Mesenchymal stem cell (in vitro differentiated cells and primary cell): ENCODE results near the gene RAP1GAP.
A peak's percentile ranks its signal among the peaks of the same experiment; 100 is the strongest.

Source experiments
- DNase-seq: peaks from one replicate; pipeline ENCODE4 v3.0.0-alpha.2; 2013
- H2AFZ ChIP-seq: one replicate; pipeline ENCODE4 v1.6.1; 2013; ENCODE audit warnings: low read depth, mild to moderate bottlenecking, control low read depth, inconsistent platforms, low read length, moderate library complexity
- H2AK5ac ChIP-seq: 2 replicates; pipeline ENCODE4 v1.6.1; 2013; ENCODE audit warnings: low read length, moderate library complexity, mild to moderate bottlenecking, inconsistent platforms; ENCODE audit not compliant: severe bottlenecking
- H2BK120ac ChIP-seq: one replicate; pipeline ENCODE4 v1.6.1; 2013; ENCODE audit warnings: low read depth, mild to moderate bottlenecking, inconsistent platforms, low read length, moderate library complexity
- H2BK12ac ChIP-seq, 2 experiments: one replicate each; pipeline ENCODE4 v1.6.1; 2013; ENCODE audit warnings: inconsistent platforms in 2 of 2, low read length in 2 of 2, mild to moderate bottlenecking in 2 of 2, moderate library complexity in 2 of 2, control low read depth in 1 of 2
- H2BK15ac ChIP-seq: one replicate; pipeline ENCODE4 v1.6.1; 2013; ENCODE audit warnings: mild to moderate bottlenecking, low read depth, inconsistent platforms; ENCODE audit not compliant: poor library complexity, severe bottlenecking
- H2BK5ac ChIP-seq: 2 replicates; pipeline ENCODE4 v1.6.1; 2013; ENCODE audit warnings: low read depth, mild to moderate bottlenecking, low read length, control low read depth, inconsistent platforms; ENCODE audit not compliant: poor library complexity, severe bottlenecking
- H3K14ac ChIP-seq, 2 experiments: one replicate each; pipeline ENCODE4 v1.6.1; 2013; ENCODE audit warnings: inconsistent platforms in 2 of 2, low read length in 2 of 2, control low read depth in 1 of 2, mild to moderate bottlenecking in 1 of 2, moderate library complexity in 1 of 2
- H3K18ac ChIP-seq, 2 experiments: one replicate each; pipeline ENCODE4 v1.6.1; 2013; ENCODE audit warnings: inconsistent platforms in 2 of 2, low read length in 2 of 2, control low read depth in 1 of 2, low read depth in 1 of 2, mild to moderate bottlenecking in 1 of 2
- H3K23ac ChIP-seq, 2 experiments: one replicate each; pipeline ENCODE4 v1.6.1; 2013; ENCODE audit warnings: inconsistent platforms in 2 of 2, low read length in 2 of 2, mild to moderate bottlenecking in 2 of 2, moderate library complexity in 2 of 2, control low read depth in 1 of 2
- H3K27ac ChIP-seq: 2 replicates; pipeline ENCODE4 v1.5.1; 2013; ENCODE audit warnings: mild to moderate bottlenecking, moderate library complexity, low read length, control low read depth, inconsistent platforms; ENCODE audit not compliant: poor library complexity, severe bottlenecking
- H3K27me3 ChIP-seq, 2 experiments: 2 replicates each; pipeline versions ENCODE4 v1.6.1 to v1.7.0; 2013; ENCODE audit warnings: low read length in 2 of 2, mild to moderate bottlenecking in 2 of 2, moderate library complexity in 2 of 2, control low read depth in 1 of 2, inconsistent platforms in 1 of 2; ENCODE audit not compliant: control insufficient read depth in 1 of 2, insufficient read depth in 1 of 2
- H3K36me3 ChIP-seq, 2 experiments: 2 replicates each; pipeline versions ENCODE4 v1.6.1 to v1.7.0; 2013; ENCODE audit warnings: low read length in 2 of 2, control low read depth in 1 of 2, inconsistent platforms in 1 of 2, low read depth in 1 of 2, mild to moderate bottlenecking in 1 of 2; ENCODE audit not compliant: insufficient read depth in 2 of 2, control insufficient read depth in 1 of 2
- H3K4ac ChIP-seq, 2 experiments: one replicate each; pipeline ENCODE4 v1.6.1; 2013; ENCODE audit warnings: inconsistent platforms in 2 of 2, low read length in 2 of 2, mild to moderate bottlenecking in 2 of 2, moderate library complexity in 2 of 2, control low read depth in 1 of 2, low read depth in 1 of 2
- H3K4me1 ChIP-seq: 2 replicates; pipeline ENCODE4 v1.6.1; 2013; ENCODE audit warnings: low read depth, low read length, control low read depth; ENCODE audit not compliant: control insufficient read depth, insufficient read depth
- H3K4me2 ChIP-seq: 2 replicates; pipeline ENCODE4 v1.6.1; 2013; ENCODE audit warnings: low read length, mild to moderate bottlenecking, inconsistent platforms; ENCODE audit not compliant: poor library complexity, severe bottlenecking
- H3K4me3 ChIP-seq, 2 experiments: 2 replicates each; pipeline versions ENCODE4 v1.5.1 to v1.7.0; 2013; ENCODE audit warnings: low read length in 2 of 2, mild to moderate bottlenecking in 2 of 2, control low read depth in 1 of 2, low read depth in 1 of 2; ENCODE audit not compliant: insufficient read depth in 1 of 2
- H3K79me1 ChIP-seq: replicated peaks from 2 replicates; pipeline ENCODE4 v1.6.1; 2013; ENCODE audit warnings: mild to moderate bottlenecking, control low read depth, low read length, inconsistent platforms; ENCODE audit not compliant: poor library complexity, severe bottlenecking
- H3K9ac ChIP-seq: 2 replicates; pipeline ENCODE4 v1.7.0; 2013; ENCODE audit warnings: mild to moderate bottlenecking, low read length, moderate library complexity
- H3K9me3 ChIP-seq: 2 replicates; pipeline ENCODE4 v1.7.0; 2013; ENCODE audit warnings: mild to moderate bottlenecking, low read length; ENCODE audit not compliant: control insufficient read depth
- H4K8ac ChIP-seq: one replicate; pipeline ENCODE4 v1.6.1; 2013; ENCODE audit warnings: inconsistent platforms, mild to moderate bottlenecking, low read length, moderate library complexity
- H4K91ac ChIP-seq: one replicate; pipeline ENCODE4 v1.6.1; 2013; ENCODE audit warnings: mild to moderate bottlenecking, low read length, inconsistent platforms
- WGBS: methylation state at CpG from one replicate; pipeline ENCODE4 v1.1.7; 2013; ENCODE audit warnings: mixed read lengths; 5-methylcytosine and 5-hydroxymethylcytosine counted together

The RAP1GAP gene

GRCh38 chr1:21563971-21564370, 105.2 kb downstream of the RAP1GAP start:
- no peak overlapping the region for H2BK5ac ChIP-seq
- peaks cover 68% of the 10 kb centered on the region for H3K4me1 ChIP-seq
- no peak overlapping the region for H3K4me3 ChIP-seq
- no peaks in the 10 kb centered on the region for H3K9me3 ChIP-seq
- DNase-seq: no peak
- H3K27ac ChIP-seq: no peak overlapping the region
- no peaks in the 10 kb centered on the region for H3K79me1 ChIP-seq
- H2AFZ ChIP-seq: no peak overlapping the region
- no peak overlapping the region for H3K4ac ChIP-seq
- H3K4me2 ChIP-seq: no peak overlapping the region
- no peak overlapping the region for H3K18ac ChIP-seq
- no peak overlapping the region for H3K14ac ChIP-seq
- H3K9ac ChIP-seq: no peak overlapping the region
- WGBS: 94% methylated on average over 16 of the region's 17 CpGs
- peaks cover 0 to 10% of the 10 kb centered on the region in 2 experiments for H3K36me3 ChIP-seq
- H2AK5ac ChIP-seq: peak overlapping the region; percentile 47
- H3K27me3 ChIP-seq: peaks cover 0 to 18% of the 10 kb centered on the region in 2 experiments
- no peak overlapping the region for H2BK120ac ChIP-seq
- no peak overlapping the region for H2BK15ac ChIP-seq
- peak overlapping the region; percentile 41 for H4K91ac ChIP-seq
- no peak overlapping the region for H4K8ac ChIP-seq
- H2BK12ac ChIP-seq: no peak overlapping the region
- H3K23ac ChIP-seq: no peak overlapping the region

- 95% methylated on average over 12 of the region's 15 CpGs for WGBS
- no peak for DNase-seq
- no peak overlapping the region for H3K23ac ChIP-seq
Measured at GRCh38 chr1:21562896-21563295, 106.3 kb downstream of the RAP1GAP start.

GRCh38 chr1:21560916-21561638, 108.1 kb downstream of the RAP1GAP start:
- Histone ChIP-seq H3K79me1 (no peaks in the 10 kb centered on the region), H2BK5ac (no peak overlapping the region)

More at GRCh38 chr1:21562896-21563295, 106.3 kb downstream of the RAP1GAP start:
- H4K91ac ChIP-seq: no peak overlapping the region
- peak overlapping the region in 1 of 2 experiments; percentile 17 for H3K4ac ChIP-seq
- H3K79me1 ChIP-seq: no peaks in the 10 kb centered on the region
- H2AK5ac ChIP-seq: peak overlapping the region; percentile 73
- no peak overlapping the region for H2BK12ac ChIP-seq
- peaks cover 66% of the 10 kb centered on the region for H3K4me1 ChIP-seq
- no peak overlapping the region for H3K18ac ChIP-seq
- peaks cover 0 to 10% of the 10 kb centered on the region in 2 experiments for H3K36me3 ChIP-seq
- H3K9ac ChIP-seq: no peak overlapping the region
- no peak overlapping the region for H2BK15ac ChIP-seq
- H3K27ac ChIP-seq: no peak overlapping the region
- H3K4me2 ChIP-seq: no peak overlapping the region
- no peak overlapping the region for H4K8ac ChIP-seq
- H3K4me3 ChIP-seq: no peak overlapping the region
- H2BK120ac ChIP-seq: no peak overlapping the region
- peaks cover 0 to 23% of the 10 kb centered on the region in 2 experiments for H3K27me3 ChIP-seq
- peak overlapping the region in 1 of 2 experiments; percentile 1 for H3K14ac ChIP-seq
- H2AFZ ChIP-seq: no peak overlapping the region
- H3K9me3 ChIP-seq: no peaks in the 10 kb centered on the region
- H2BK5ac ChIP-seq: peak overlapping the region; percentile 11

GRCh38 chr1:21559788-21560567, 109.2 kb downstream of the RAP1GAP start:
- Histone ChIP-seq H3K27me3 (peaks cover 0 to 31% of the 10 kb centered on the region in 2 experiments), H3K9me3 (no peaks in the 10 kb centered on the region), H3K36me3 (peaks cover 0 to 10% of the 10 kb centered on the region in 2 experiments), H3K4ac (no peak overlapping the region), H3K9ac (no peak overlapping the region), H3K79me1 (no peaks in the 10 kb centered on the region), H3K4me3 (no peak overlapping the region), H4K91ac (no peak overlapping the region), H3K4me2 (peak overlapping the region; percentile 7), H2BK12ac (no peak overlapping the region), H3K14ac (no peak overlapping the region), H3K27ac (peak overlapping the region; percentile 85), H2BK5ac (peak overlapping the region; percentile 10), H2AK5ac (peak overlapping the region; percentile 87), H2BK15ac (no peak overlapping the region), H3K4me1 (peaks cover 43% of the 10 kb centered on the region), H4K8ac (no peak overlapping the region), H3K18ac (no peak overlapping the region), H3K23ac (no peak overlapping the region), H2BK120ac (no peak overlapping the region), H2AFZ (no peak overlapping the region)
- 96% methylated on average over 5 of the region's 5 CpGs for WGBS
- no peak for DNase-seq

More at GRCh38 chr1:21560916-21561638, 108.1 kb downstream of the RAP1GAP start:
- H4K8ac ChIP-seq: no peak overlapping the region
- H3K4ac ChIP-seq: no peak overlapping the region
- DNase-seq: no peak
- peaks cover 53% of the 10 kb centered on the region for H3K4me1 ChIP-seq
- H3K23ac ChIP-seq: no peak overlapping the region
- H3K18ac ChIP-seq: no peak overlapping the region
- H3K36me3 ChIP-seq: peaks cover 0 to 10% of the 10 kb centered on the region in 2 experiments
- no peak overlapping the region for H3K14ac ChIP-seq
- no peak overlapping the region for H2BK120ac ChIP-seq
- no peak overlapping the region for H3K4me2 ChIP-seq
- H2BK15ac ChIP-seq: no peak overlapping the region
- no peaks in the 10 kb centered on the region for H3K9me3 ChIP-seq
- peaks cover 0 to 31% of the 10 kb centered on the region in 2 experiments for H3K27me3 ChIP-seq
- H4K91ac ChIP-seq: no peak overlapping the region
- H2AFZ ChIP-seq: no peak overlapping the region
- no peak overlapping the region for H3K9ac ChIP-seq
- no peak overlapping the region for H3K4me3 ChIP-seq
- no peak overlapping the region for H2BK12ac ChIP-seq
- 96% methylated on average over 12 of the region's 12 CpGs for WGBS
- peak overlapping the region; percentile 48 for H3K27ac ChIP-seq
- peak overlapping the region; percentile 87 for H2AK5ac ChIP-seq
